GM19467 (cell line): ENCODE data around the gene EHD4.

Source experiments
- ATAC-seq: cut with Tn5 transposase; IDR thresholded peaks from one replicate; pipeline ENCODE4 v1.9.1; 2021; ENCODE audit warnings: mild to moderate bottlenecking, moderate library complexity; ENCODE audit not compliant: unreplicated experiment

Gene EHD4

GRCh38 chr15:41972253-41973242, at the start of gene EHD4:
Gene EHD4, minus strand, starts transcription at chr15:41972557. Its CDS starts 63 bp downstream, at chr15:41972494.
- ATAC-seq = peak; percentile 75

GRCh38 chr15:42021593-42021992, 49.2 kb upstream of the EHD4 start:
- ATAC-seq = no peak

- no peak for ATAC-seq
Observed at GRCh38 chr15:42020713-42021273, 48.4 kb upstream of the EHD4 start, which contains the start of gene PLA2G4E. Gene PLA2G4E, minus strand, starts transcription at chr15:42021042. Its CDS starts 12 bp downstream, at chr15:42021030.

- ATAC-seq = no peak
Observed at GRCh38 chr15:42018306-42019224, 46.2 kb upstream of the EHD4 start.

- ATAC-seq = no peak
Observed at GRCh38 chr15:42016971-42017370, 44.6 kb upstream of the EHD4 start.

- ATAC-seq = no peak
Observed at GRCh38 chr15:42014406-42014805, 42.0 kb upstream of the EHD4 start.

GRCh38 chr15:42012928-42013482, 40.6 kb upstream of the EHD4 start:
- no peak for ATAC-seq

GRCh38 chr15:42012241-42012640, 39.9 kb upstream of the EHD4 start:
- no peak for ATAC-seq

- no peak for ATAC-seq
Observed at GRCh38 chr15:42011074-42011473, 38.7 kb upstream of the EHD4 start.

GRCh38 chr15:42010434-42010833, 38.1 kb upstream of the EHD4 start:
- peak; percentile 58 for ATAC-seq

- ATAC-seq = no peak
Observed at GRCh38 chr15:42009474-42009873, 37.1 kb upstream of the EHD4 start.

GRCh38 chr15:42009022-42009421, 36.7 kb upstream of the EHD4 start:
- no peak for ATAC-seq

GRCh38 chr15:42007386-42007785, 35.0 kb upstream of the EHD4 start:
- ATAC-seq = no peak

GRCh38 chr15:42002333-42002732, 30.0 kb upstream of the EHD4 start:
- no peak for ATAC-seq

GRCh38 chr15:42001236-42001635, 28.9 kb upstream of the EHD4 start:
- no peak for ATAC-seq

- ATAC-seq = no peak
Observed at GRCh38 chr15:41999290-42000285, 27.2 kb upstream of the EHD4 start.

- no peak for ATAC-seq
Observed at GRCh38 chr15:41997845-41998244, 25.5 kb upstream of the EHD4 start.

- ATAC-seq = no peak
Observed at GRCh38 chr15:41996921-41997592, 24.7 kb upstream of the EHD4 start.

- ATAC-seq = no peak
Observed at GRCh38 chr15:41996376-41996775, 24.0 kb upstream of the EHD4 start.
